OCI-LY3 (cell line): Measurements from ENCODE around the gene PHACTR3.

Experiments
- CTCF ChIP-seq: fragments of 200-600, 300-600 bp; sonication (generic); IDR thresholded peaks from 2 replicates; pipeline ENCODE4 v1.5.1; 2014; ENCODE audit warnings: antibody characterized with exemption, low read length, low read depth
- EZH2phosphoT487 ChIP-seq: fragments of 200-600 bp; shearing (Covaris generic); IDR thresholded peaks from 2 replicates; pipeline ENCODE4 v1.6.1; 2018; ENCODE audit warnings: antibody characterized with exemption, mixed run types, low read depth

GRCh38 chr20:59723607-59724456, 119.5 kb downstream of the PHACTR3 start:
- no peak for TF ChIP-seq EZH2phosphoT487
- TF ChIP-seq CTCF, result no peak
